ENCODE data around the gene OXT. TPM values are rescaled to one million over a fixed set of nuclear protein-coding genes. Genes with fewer than 3 reads are reported as not detected.

The OXT gene
- total RNA-seq, 1 donor from 2014 or later = not detected

DNA sequence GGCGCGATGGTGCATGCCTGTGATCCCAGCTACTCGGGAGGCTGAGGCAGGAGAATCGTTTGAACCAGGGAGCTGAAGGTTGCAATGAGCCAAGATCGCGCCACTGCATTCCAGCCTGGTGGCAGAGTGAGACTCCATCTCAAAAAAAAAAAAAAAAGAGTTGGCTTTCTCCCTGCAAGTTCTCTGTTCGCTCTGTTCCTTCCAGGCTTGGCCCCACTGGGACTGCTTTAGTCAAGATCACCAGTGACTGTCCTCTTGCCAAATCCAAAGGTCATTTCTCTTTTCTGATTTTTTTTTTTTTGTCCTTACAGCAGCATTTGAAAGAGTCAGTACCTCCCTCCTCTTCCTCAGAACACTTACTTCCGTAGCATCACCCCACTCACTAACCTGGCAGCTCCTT lies 38.8 kb upstream of the OXT start:
- ATAC-seq = no peak
- Histone ChIP-seq H3K4me3 (no peak overlapping the region), H3K9me3 (no peaks in the 10 kb centered on the region), H3K36me3 (peaks cover 54% of the 10 kb centered on the region), H3K4me1 (no peaks in the 10 kb centered on the region), H3K27ac (no peak overlapping the region), H3K27me3 (no peaks in the 10 kb centered on the region)
- TF ChIP-seq, protein P1, sequence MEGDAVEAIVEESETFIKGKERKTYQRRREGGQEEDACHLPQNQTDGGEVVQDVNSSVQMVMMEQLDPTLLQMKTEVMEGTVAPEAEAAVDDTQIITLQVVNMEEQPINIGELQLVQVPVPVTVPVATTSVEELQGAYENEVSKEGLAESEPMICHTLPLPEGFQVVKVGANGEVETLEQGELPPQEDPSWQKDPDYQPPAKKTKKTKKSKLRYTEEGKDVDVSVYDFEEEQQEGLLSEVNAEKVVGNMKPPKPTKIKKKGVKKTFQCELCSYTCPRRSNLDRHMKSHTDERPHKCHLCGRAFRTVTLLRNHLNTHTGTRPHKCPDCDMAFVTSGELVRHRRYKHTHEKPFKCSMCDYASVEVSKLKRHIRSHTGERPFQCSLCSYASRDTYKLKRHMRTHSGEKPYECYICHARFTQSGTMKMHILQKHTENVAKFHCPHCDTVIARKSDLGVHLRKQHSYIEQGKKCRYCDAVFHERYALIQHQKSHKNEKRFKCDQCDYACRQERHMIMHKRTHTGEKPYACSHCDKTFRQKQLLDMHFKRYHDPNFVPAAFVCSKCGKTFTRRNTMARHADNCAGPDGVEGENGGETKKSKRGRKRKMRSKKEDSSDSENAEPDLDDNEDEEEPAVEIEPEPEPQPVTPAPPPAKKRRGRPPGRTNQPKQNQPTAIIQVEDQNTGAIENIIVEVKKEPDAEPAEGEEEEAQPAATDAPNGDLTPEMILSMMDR (IDR thresholded peaks at IDR 0.05) = no peak
- intact Hi-C loops (cut with DNase I) = no loop called here
- DNase-seq = no peak

DNA sequence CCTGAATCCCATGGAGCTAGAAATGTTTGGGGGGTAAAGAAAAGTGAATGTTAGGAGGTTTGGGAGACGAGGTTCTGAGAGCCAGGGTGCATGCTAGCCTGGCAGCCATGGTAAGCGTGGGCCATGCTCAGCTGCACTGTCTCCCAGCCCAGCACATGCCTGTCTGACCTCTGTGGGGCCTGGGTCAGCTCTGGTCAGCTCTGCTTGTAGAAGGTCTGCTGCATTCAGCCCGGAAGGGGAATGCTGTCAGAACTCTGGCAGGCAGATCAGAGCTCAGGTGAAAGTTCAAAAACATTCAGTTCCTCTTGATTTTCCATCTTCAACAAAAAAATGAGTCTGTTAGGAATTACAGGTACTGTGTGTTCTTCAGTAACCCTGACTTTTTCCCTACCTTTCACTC lies 33.8 kb upstream of the OXT start:
- ATAC-seq (no peak), DNase-seq (peak; percentile 19)
- TF ChIP-seq, protein P1 (IDR thresholded peaks at IDR 0.05) = no peak
- Histone ChIP-seq H3K9me3 (no peaks in the 10 kb centered on the region), H3K27me3 (no peaks in the 10 kb centered on the region), H3K27ac (no peak overlapping the region), H3K4me3 (no peak overlapping the region), H3K4me1 (peaks cover 4% of the 10 kb centered on the region), H3K36me3 (peaks cover 57% of the 10 kb centered on the region)
- intact Hi-C loops (cut with DNase I) = no loop called here

DNA sequence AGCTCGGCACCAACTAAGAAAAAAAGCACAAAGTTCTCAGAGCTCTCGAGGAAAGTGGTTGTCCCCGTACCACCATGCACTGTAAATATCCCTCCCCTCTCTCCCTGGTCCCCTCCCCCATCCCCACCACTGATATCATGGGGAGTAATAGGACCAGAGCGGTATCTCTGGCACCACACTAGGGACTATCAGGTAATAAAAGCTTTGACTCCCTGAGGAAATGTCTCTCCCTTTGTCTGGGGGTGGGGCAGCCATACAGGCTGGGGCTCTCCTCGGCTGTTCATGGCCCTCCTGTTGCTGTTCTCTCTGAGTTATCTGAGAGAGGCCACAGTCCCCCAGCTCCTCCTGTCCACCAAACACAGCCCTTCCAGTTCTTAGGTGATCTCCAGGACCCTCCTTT lies 33.0 kb upstream of the OXT start:
- no peak for ATAC-seq
- no peaks in the 10 kb centered on the region for H3K27me3 ChIP-seq
- peaks cover 57% of the 10 kb centered on the region for H3K36me3 ChIP-seq
- intact Hi-C loops (cut with DNase I) = no loop called here
- no peak overlapping the region for H3K27ac ChIP-seq
- peaks cover 4% of the 10 kb centered on the region for H3K4me1 ChIP-seq
- H3K9me3 ChIP-seq = no peaks in the 10 kb centered on the region
- TF ChIP-seq, protein P1 (IDR thresholded peaks at IDR 0.05) = no peak
- H3K4me3 ChIP-seq = no peak overlapping the region
- no peak for DNase-seq

DNA sequence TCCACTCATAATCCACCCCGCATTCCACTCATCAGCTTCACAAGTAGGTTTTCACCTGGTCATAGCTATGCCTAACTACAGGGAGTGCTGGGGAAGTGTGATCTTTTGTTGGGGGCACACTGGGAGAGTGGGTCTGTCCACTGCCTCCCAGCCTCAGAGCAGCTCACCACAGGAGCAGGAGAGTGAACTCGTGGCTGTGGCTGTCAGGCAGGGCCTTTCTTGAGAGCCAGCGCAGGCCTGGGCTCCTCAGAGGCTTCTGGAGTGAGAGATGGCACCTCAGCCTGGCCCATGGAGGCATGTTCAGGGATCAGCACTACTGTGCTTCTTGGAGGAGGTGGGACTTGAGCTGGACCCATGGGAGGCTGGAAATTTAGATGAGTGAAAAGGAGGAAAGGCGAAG lies 32.0 kb upstream of the OXT start:
- no peak overlapping the region for H3K27ac ChIP-seq
- peaks cover 57% of the 10 kb centered on the region for H3K36me3 ChIP-seq
- DNase-seq = no peak
- H3K4me3 ChIP-seq = no peak overlapping the region
- H3K9me3 ChIP-seq = no peaks in the 10 kb centered on the region
- H3K4me1 ChIP-seq = peaks cover 4% of the 10 kb centered on the region
- TF ChIP-seq, protein P1 (IDR thresholded peaks at IDR 0.05) = no peak
- intact Hi-C loops (cut with DNase I) = no loop called here
- no peaks in the 10 kb centered on the region for H3K27me3 ChIP-seq
- ATAC-seq = no peak

DNA sequence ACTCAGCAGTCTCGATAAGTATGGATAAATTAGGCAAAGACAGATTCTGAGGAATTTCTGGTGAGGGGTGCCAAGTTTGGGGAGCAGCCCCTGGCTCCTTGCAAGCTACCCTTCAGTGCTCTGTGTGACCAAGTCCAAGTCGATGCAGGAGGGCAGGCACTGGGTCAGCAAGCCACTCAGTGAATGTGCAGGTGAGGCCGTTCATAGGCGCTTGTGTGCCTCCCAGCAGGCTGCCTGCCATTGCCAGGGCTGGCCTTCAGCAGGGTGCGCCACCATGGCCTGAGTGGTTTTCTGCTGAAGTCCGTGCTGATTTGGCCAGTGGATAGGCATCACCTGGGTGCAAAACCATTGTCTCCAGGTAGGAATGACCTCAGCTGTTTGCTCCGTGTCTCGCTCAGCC lies 31.3 kb upstream of the OXT start:
- DNase-seq (no peak), ATAC-seq (no peak)
- TF ChIP-seq, protein P1 (IDR thresholded peaks at IDR 0.05) = no peak
- Histone ChIP-seq H3K27ac (no peak overlapping the region), H3K9me3 (no peaks in the 10 kb centered on the region), H3K36me3 (peaks cover 54% of the 10 kb centered on the region), H3K4me1 (peaks cover 4% of the 10 kb centered on the region), H3K4me3 (no peak overlapping the region), H3K27me3 (no peaks in the 10 kb centered on the region)
- intact Hi-C loops (cut with DNase I) = no loop called here

DNA sequence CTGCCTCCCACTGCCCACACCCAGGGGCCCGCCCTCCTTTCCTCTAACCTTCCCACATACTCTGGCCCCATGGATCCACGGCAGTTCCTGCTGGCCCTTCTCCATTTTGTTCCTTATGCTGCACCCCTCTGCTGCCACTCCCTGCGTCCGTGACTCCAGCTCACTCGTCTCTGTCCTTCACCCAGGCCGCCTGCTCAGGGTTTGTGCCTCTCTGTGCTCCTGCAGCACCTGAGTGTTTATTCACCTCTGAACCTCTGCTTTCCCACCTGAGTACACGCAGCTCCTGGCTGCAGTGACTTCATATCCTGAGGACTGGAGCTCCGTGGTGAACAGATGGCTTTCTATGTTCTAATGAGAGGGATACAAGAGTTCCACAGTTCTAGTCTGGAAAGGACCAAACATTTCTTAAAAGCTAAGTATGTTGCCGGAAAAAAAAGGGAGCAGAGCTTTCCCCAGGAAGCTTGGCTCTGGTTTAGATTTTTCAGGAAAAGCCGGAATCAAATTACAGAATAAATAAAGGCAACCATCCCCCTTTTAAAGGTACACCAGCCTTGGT lies 29.5 kb upstream of the OXT start:
- DNase-seq (no peak), ATAC-seq (no peak)
- H3K27me3 ChIP-seq = no peaks in the 10 kb centered on the region
- H3K4me3 ChIP-seq = no peak overlapping the region
- H3K36me3 ChIP-seq = peaks cover 35% of the 10 kb centered on the region
- TF ChIP-seq, protein P1 (IDR thresholded peaks at IDR 0.05) = no peak
- peak overlapping the region; percentile 68 for H3K27ac ChIP-seq
- H3K4me1 ChIP-seq = peaks cover 9% of the 10 kb centered on the region
- no peaks in the 10 kb centered on the region for H3K9me3 ChIP-seq
- intact Hi-C loops (cut with DNase I) = no loop called here
